ENCODE results near the gene REEP2.
"Not testable (repeated sequence)": the region's sequence is repeated elsewhere in the genome, so short reads cannot be mapped to it uniquely, and the experiment has no call there.

The REEP2 gene

GRCh38 chr5:138438724-138439476 lies at the start of gene REEP2:
Gene REEP2 (plus strand): TSS chr5:138439057. CDS start chr5:138439209, 152 bp downstream.
- peak within 1 kb of the TSS; percentile 43; the same call in 1 of the 2 replicates for H3K9ac ChIP-seq (ENCODE audit: low read length)
- TF ChIP-seq EZH2phosphoT487 (conservative IDR thresholded peaks at IDR 0.05; ENCODE audit: low read length) (no peak), CTCF (IDR thresholded peaks at IDR 0.05; ENCODE audit: insufficient read depth, low read length, poor library complexity, severe bottlenecking) (no peak)
- no peaks in the 10 kb centered on the region for H3K27me3 ChIP-seq (ENCODE audit: low read length)
- H3F3A ChIP-seq (ENCODE audit: insufficient read depth), result no peaks in the 10 kb centered on the region; the same call in 1 of the 2 replicates
- H3K4me3 ChIP-seq (ENCODE audit: insufficient read depth, low read length, poor library complexity, severe bottlenecking), result peak within 1 kb of the TSS; percentile 48
- H3K9me2 ChIP-seq (replicated peaks; ENCODE audit: insufficient read depth, low read length), result no peaks in the 10 kb centered on the region
- H3K4me2 ChIP-seq (ENCODE audit: low read depth, low read length, poor library complexity, severe bottlenecking), result peak within 1 kb of the TSS; percentile 66
- no peaks in the 10 kb centered on the region for H3K79me2 ChIP-seq (ENCODE audit: insufficient read depth, low read length)
- H3K27ac ChIP-seq (ENCODE audit: low read depth, low read length), result no peak within 1 kb of the TSS
- H3K9me3 ChIP-seq (ENCODE audit: insufficient read depth, low read length), result no peaks in the 10 kb centered on the region
- peaks cover 16% of the 10 kb centered on the region for H3K36me3 ChIP-seq (ENCODE audit: low read length)
- H2AFZ ChIP-seq (ENCODE audit: low read depth, low read length, severe bottlenecking), result peak within 1 kb of the TSS; percentile 64
- H4K20me1 ChIP-seq (ENCODE audit: low read depth, low read length), result no peaks in the 10 kb centered on the region

- Histone ChIP-seq H3K36me3 (ENCODE audit: low read length) (peaks cover 7% of the 10 kb centered on the region; the same call in 1 of the 2 replicates), H3K4me2 (ENCODE audit: low read depth, low read length, poor library complexity, severe bottlenecking) (no peak overlapping the region), H3K27me3 (ENCODE audit: low read length) (no peaks in the 10 kb centered on the region), H4K20me1 (ENCODE audit: low read depth, low read length) (no peaks in the 10 kb centered on the region), H3K27ac (ENCODE audit: low read depth, low read length) (no peak overlapping the region), H3K9ac (ENCODE audit: low read length) (no peak overlapping the region), H3F3A (ENCODE audit: insufficient read depth) (0 out of 2 replicates have a peak, but pooled peaks cover 5% of the 10 kb centered on the region), H2AFZ (ENCODE audit: low read depth, low read length, severe bottlenecking) (no peak overlapping the region), H3K79me2 (ENCODE audit: insufficient read depth, low read length) (no peaks in the 10 kb centered on the region), H3K4me3 (ENCODE audit: insufficient read depth, low read length, poor library complexity, severe bottlenecking) (no peak overlapping the region), H3K9me2 (replicated peaks; ENCODE audit: insufficient read depth, low read length) (no peaks in the 10 kb centered on the region), H3K9me3 (ENCODE audit: insufficient read depth, low read length) (no peaks in the 10 kb centered on the region)
- no peak for TF ChIP-seq CTCF (IDR thresholded peaks at IDR 0.05; ENCODE audit: insufficient read depth, low read length, poor library complexity, severe bottlenecking)
- TF ChIP-seq EZH2phosphoT487 (conservative IDR thresholded peaks at IDR 0.05; ENCODE audit: low read length), result no peak
Measured at GRCh38 chr5:138389332-138389731, 49.5 kb upstream of the REEP2 start.

GRCh38 chr5:138389911-138390310 lies 48.9 kb upstream of the REEP2 start:
- not testable (repeated sequence) for H3K27me3 ChIP-seq (ENCODE audit: low read length); H3F3A ChIP-seq (ENCODE audit: insufficient read depth); H3K36me3 ChIP-seq (ENCODE audit: low read length); H3K9me2 ChIP-seq (replicated peaks; ENCODE audit: insufficient read depth, low read length); H3K79me2 ChIP-seq (ENCODE audit: insufficient read depth, low read length); H3K27ac ChIP-seq (ENCODE audit: low read depth, low read length); H3K9me3 ChIP-seq (ENCODE audit: insufficient read depth, low read length); H3K9ac ChIP-seq (ENCODE audit: low read length); H3K4me3 ChIP-seq (ENCODE audit: insufficient read depth, low read length, poor library complexity, severe bottlenecking); H2AFZ ChIP-seq (ENCODE audit: low read depth, low read length, severe bottlenecking); H3K4me2 ChIP-seq (ENCODE audit: low read depth, low read length, poor library complexity, severe bottlenecking); H4K20me1 ChIP-seq (ENCODE audit: low read depth, low read length)

GRCh38 chr5:138391859-138392386 lies 46.9 kb upstream of the REEP2 start:
- no peaks in the 10 kb centered on the region for H3K27me3 ChIP-seq (ENCODE audit: low read length)
- TF ChIP-seq EZH2phosphoT487 (conservative IDR thresholded peaks at IDR 0.05; ENCODE audit: low read length) (no peak), CTCF (IDR thresholded peaks at IDR 0.05; ENCODE audit: insufficient read depth, low read length, poor library complexity, severe bottlenecking) (no peak)
- H3K9ac ChIP-seq (ENCODE audit: low read length), result no peak overlapping the region
- peaks cover 3% of the 10 kb centered on the region; the same call in 1 of the 2 replicates for H3K36me3 ChIP-seq (ENCODE audit: low read length)
- H3K27ac ChIP-seq (ENCODE audit: low read depth, low read length), result no peak overlapping the region
- no peaks in the 10 kb centered on the region for H3F3A ChIP-seq (ENCODE audit: insufficient read depth)
- H3K4me2 ChIP-seq (ENCODE audit: low read depth, low read length, poor library complexity, severe bottlenecking), result no peak overlapping the region
- no peaks in the 10 kb centered on the region for H3K79me2 ChIP-seq (ENCODE audit: insufficient read depth, low read length)
- no peaks in the 10 kb centered on the region for H3K9me2 ChIP-seq (replicated peaks; ENCODE audit: insufficient read depth, low read length)
- no peak overlapping the region for H3K4me3 ChIP-seq (ENCODE audit: insufficient read depth, low read length, poor library complexity, severe bottlenecking)
- no peaks in the 10 kb centered on the region for H4K20me1 ChIP-seq (ENCODE audit: low read depth, low read length)
- no peak overlapping the region for H2AFZ ChIP-seq (ENCODE audit: low read depth, low read length, severe bottlenecking)
- no peaks in the 10 kb centered on the region for H3K9me3 ChIP-seq (ENCODE audit: insufficient read depth, low read length)

Measured in SU-DHL-6 (cell line).